ENCODE data around the gene RAB7B. TPM values are rescaled to one million over a fixed set of nuclear protein-coding genes. Genes with fewer than 3 reads are reported as not detected.

RAB7B gene
- total RNA-seq, 4 donors from 2014 or later = 4.8 to 12.6 (median 8.7) TPM

DNA sequence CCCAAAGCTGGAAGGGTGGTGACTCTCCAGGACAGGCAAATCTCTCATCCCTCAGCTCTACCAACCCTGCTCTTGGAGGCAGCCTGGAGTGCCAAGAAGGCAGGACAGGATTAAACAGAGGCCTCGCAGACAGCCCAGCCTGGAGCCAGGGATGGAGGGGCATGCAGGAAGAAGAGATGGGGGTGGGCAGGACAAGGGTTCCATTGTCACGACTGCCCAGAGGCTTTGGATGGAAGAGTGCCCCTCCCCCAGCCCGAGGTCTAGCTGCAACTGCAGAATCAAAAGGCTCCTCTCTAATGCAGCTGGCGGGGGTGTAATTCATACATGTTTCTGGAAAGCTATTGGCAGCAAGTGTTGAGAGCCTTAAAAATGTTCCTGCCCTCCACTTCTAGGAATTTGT lies 8.8 kb downstream of the RAB7B start:
- Histone ChIP-seq H3K4me1 (peaks cover 0 to 7% of the 10 kb centered on the region in 2 donors), H3K27me3 (no peaks in the 10 kb centered on the region), H3K4me3 (replicated peaks in 1 of 3) (no peak overlapping the region), H3K36me3 (no peaks in the 10 kb centered on the region), H3K27ac (no peak overlapping the region), H3K9me3 (no peaks in the 10 kb centered on the region)
- no peak for DNase-seq
- TF ChIP-seq, protein P1, sequence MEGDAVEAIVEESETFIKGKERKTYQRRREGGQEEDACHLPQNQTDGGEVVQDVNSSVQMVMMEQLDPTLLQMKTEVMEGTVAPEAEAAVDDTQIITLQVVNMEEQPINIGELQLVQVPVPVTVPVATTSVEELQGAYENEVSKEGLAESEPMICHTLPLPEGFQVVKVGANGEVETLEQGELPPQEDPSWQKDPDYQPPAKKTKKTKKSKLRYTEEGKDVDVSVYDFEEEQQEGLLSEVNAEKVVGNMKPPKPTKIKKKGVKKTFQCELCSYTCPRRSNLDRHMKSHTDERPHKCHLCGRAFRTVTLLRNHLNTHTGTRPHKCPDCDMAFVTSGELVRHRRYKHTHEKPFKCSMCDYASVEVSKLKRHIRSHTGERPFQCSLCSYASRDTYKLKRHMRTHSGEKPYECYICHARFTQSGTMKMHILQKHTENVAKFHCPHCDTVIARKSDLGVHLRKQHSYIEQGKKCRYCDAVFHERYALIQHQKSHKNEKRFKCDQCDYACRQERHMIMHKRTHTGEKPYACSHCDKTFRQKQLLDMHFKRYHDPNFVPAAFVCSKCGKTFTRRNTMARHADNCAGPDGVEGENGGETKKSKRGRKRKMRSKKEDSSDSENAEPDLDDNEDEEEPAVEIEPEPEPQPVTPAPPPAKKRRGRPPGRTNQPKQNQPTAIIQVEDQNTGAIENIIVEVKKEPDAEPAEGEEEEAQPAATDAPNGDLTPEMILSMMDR (IDR thresholded peaks at IDR 0.05) = no peak
- no peak for TF ChIP-seq POLR2A (IDR thresholded peaks at IDR 0.05)
- intact Hi-C loops (cut with DNase I) = no loop called here
- 56 to 71% methylated on average over 4 of the region's 4 CpGs for WGBS, 2 donors

DNA sequence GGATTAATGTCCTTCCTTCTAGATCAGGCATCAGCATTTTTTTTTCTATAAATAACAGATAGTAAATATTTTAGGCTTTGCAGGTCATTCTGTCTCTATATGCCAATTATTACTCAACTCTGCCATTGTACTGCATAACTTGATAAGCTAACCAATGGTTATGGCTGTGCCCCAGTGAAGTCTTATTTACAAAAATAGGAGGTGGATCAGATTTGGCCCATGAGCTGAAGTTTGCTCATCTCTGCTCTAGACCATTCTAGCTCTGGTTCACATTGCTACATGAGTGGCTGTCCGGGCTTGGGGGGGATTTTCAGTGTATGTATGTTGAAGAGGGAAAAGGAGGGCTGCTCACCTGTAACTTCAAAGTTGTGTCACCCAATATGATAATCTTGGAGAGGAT lies 10.1 kb downstream of the RAB7B start:
- intact Hi-C loops (cut with DNase I) = no loop called here
- Histone ChIP-seq H3K27me3 (no peaks in the 10 kb centered on the region), H3K9me3 (no peaks in the 10 kb centered on the region), H3K27ac (no peak overlapping the region), H3K36me3 (no peaks in the 10 kb centered on the region), H3K4me3 (replicated peaks in 1 of 3) (no peak overlapping the region), H3K4me1 (peaks cover 0 to 2% of the 10 kb centered on the region in 2 donors)
- no peak for DNase-seq
- WGBS, 2 donors = 91 to 93% methylated on average over 1 of the region's 1 CpG
- TF ChIP-seq POLR2A (IDR thresholded peaks at IDR 0.05) = no peak
- TF ChIP-seq, protein P1 (IDR thresholded peaks at IDR 0.05) = no peak

GRCh38 chr1:205992218-205992882 lies 10.8 kb downstream of the RAB7B start:
- intact Hi-C loops (cut with DNase I) = no loop called here
- H3K27me3 ChIP-seq = no peaks in the 10 kb centered on the region
- DNase-seq = no peak
- no peak overlapping the region for H3K27ac ChIP-seq
- no peak overlapping the region for H3K4me3 ChIP-seq (replicated peaks in 1 of 3)
- H3K9me3 ChIP-seq = no peaks in the 10 kb centered on the region
- peaks cover under 1 to 6% of the 10 kb centered on the region in 2 donors for H3K4me1 ChIP-seq
- TF ChIP-seq POLR2A (IDR thresholded peaks at IDR 0.05) = no peak
- TF ChIP-seq, protein P1 (IDR thresholded peaks at IDR 0.05) = no peak
- H3K36me3 ChIP-seq = no peaks in the 10 kb centered on the region
- 94% methylated on average over 14 of the region's 14 CpGs for WGBS, 2 donors

DNA sequence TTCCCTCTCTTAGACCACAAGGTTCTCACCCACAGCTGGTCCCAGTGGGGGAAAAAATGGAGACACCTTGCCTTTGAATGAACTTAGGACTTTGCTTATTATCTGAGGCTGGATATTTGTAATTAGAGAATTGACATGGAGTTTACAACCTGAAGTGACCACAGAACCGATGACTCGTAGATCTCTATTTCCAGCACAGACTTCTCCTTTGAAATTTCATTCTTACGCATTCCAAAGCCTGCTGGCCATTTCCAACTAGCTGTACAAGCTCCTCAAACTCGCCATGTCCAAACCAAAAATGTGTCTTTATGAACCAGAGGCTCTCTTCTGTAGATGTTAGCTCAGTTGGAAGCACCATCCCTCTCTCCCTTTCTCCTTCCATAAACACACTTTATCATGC lies 12.0 kb downstream of the RAB7B start:
- no peaks in the 10 kb centered on the region for H3K27me3 ChIP-seq
- no peak overlapping the region for H3K4me3 ChIP-seq (replicated peaks in 1 of 3)
- intact Hi-C loops (cut with DNase I) = no loop called here
- WGBS, 2 donors = 95 to 97% methylated on average over 4 of the region's 4 CpGs
- H3K9me3 ChIP-seq = no peaks in the 10 kb centered on the region
- no peaks in the 10 kb centered on the region for H3K36me3 ChIP-seq
- TF ChIP-seq, protein P1 (IDR thresholded peaks at IDR 0.05) = no peak
- TF ChIP-seq POLR2A (IDR thresholded peaks at IDR 0.05) = no peak
- peaks cover 11 to 18% of the 10 kb centered on the region in 2 donors for H3K4me1 ChIP-seq
- DNase-seq = no peak
- no peak overlapping the region for H3K27ac ChIP-seq

DNA sequence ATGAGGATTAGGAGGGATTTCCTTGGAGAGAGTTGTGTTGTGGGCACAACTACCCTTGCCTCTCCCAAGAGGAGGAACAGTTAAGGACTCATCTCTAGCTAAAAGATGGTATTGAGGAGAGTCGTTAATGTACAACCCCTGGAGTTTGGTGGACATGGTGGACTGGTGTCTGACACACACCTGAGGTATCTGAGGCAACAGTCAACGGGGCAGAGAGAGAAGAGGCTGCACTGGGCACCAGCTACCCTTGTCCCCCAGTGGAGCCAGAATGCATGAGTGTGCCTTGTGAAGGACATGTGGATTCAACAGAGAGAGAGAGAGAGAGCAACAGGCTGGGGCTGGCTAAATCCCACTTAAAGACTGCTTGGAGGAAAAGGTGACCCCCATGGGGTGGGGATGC lies 13.0 kb downstream of the RAB7B start:
- intact Hi-C loops (cut with DNase I) = no loop called here
- 81 to 88% methylated on average over 2 of the region's 2 CpGs for WGBS, 2 donors
- H3K27ac ChIP-seq = no peak overlapping the region
- peaks cover 16 to 19% of the 10 kb centered on the region in 2 donors for H3K4me1 ChIP-seq
- H3K4me3 ChIP-seq (replicated peaks in 1 of 3) = no peak overlapping the region
- H3K36me3 ChIP-seq = no peaks in the 10 kb centered on the region
- H3K9me3 ChIP-seq = no peaks in the 10 kb centered on the region
- TF ChIP-seq, protein P1 (IDR thresholded peaks at IDR 0.05) = no peak
- no peak for TF ChIP-seq POLR2A (IDR thresholded peaks at IDR 0.05)
- DNase-seq = no peak
- no peaks in the 10 kb centered on the region for H3K27me3 ChIP-seq
